GM23248 (cell line): ENCODE results near the gene ENKD1. TPM values are rescaled to one million over a fixed set of nuclear protein-coding genes. Genes with fewer than 3 reads are reported as not detected.

Experiments used
- DNase-seq: peaks from one replicate; pipeline ENCODE4 v3.0.0-alpha.2; 2015
- H2AFZ ChIP-seq: fragments of 200-600 bp; sonication (generic); 2 replicates; pipeline ENCODE4 v1.6.1; 2016; ENCODE audit warnings: antibody characterized with exemption
- H3F3A ChIP-seq: fragments of 200-600 bp; sonication (generic); 2 replicates; pipeline ENCODE4 v1.6.1; 2016; ENCODE audit warnings: mild to moderate bottlenecking, antibody characterized with exemption, mixed run types; ENCODE audit not compliant: insufficient read depth
- H3K27ac ChIP-seq: fragments of 200-600 bp; sonication (generic); 2 replicates; pipeline ENCODE4 v1.5.1; 2016; ENCODE audit warnings: mild to moderate bottlenecking
- H3K27me3 ChIP-seq: fragments of 200-600 bp; sonication (generic); replicated peaks from 2 replicates; pipeline ENCODE4 v1.6.1; 2016; ENCODE audit warnings: mild to moderate bottlenecking; ENCODE audit not compliant: insufficient read depth
- H3K36me3 ChIP-seq: fragments of 200-600 bp; sonication (generic); 2 replicates; pipeline ENCODE4 v1.6.1; 2016; ENCODE audit warnings: low read depth, mild to moderate bottlenecking
- H3K4me1 ChIP-seq: fragments of 200-600 bp; sonication (generic); 2 replicates; pipeline ENCODE4 v1.6.1; 2016; ENCODE audit warnings: mild to moderate bottlenecking; ENCODE audit not compliant: insufficient read depth
- H3K4me2 ChIP-seq: fragments of 200-600 bp; sonication (generic); one replicate; pipeline ENCODE4 v1.6.1; 2016; ENCODE audit warnings: mild to moderate bottlenecking; ENCODE audit not compliant: unreplicated experiment
- H3K4me3 ChIP-seq: fragments of 200-600 bp; sonication (generic); 2 replicates; pipeline ENCODE4 v1.5.1; 2016; ENCODE audit warnings: mild to moderate bottlenecking
- H3K79me2 ChIP-seq: fragments of 200-600 bp; sonication (generic); 2 replicates; pipeline ENCODE4 v1.6.1; 2016; ENCODE audit warnings: mild to moderate bottlenecking; ENCODE audit not compliant: insufficient read depth
- H3K9ac ChIP-seq: fragments of 200-600 bp; sonication (generic); 2 replicates; pipeline ENCODE4 v1.6.1; 2016; ENCODE audit warnings: mild to moderate bottlenecking
- H3K9me2 ChIP-seq: fragments of 200-600 bp; sonication (generic); 2 replicates; pipeline ENCODE4 v1.6.1; 2016; ENCODE audit warnings: mixed run types, mild to moderate bottlenecking, moderate library complexity; ENCODE audit not compliant: insufficient read depth
- H3K9me3 ChIP-seq: fragments of 200-600 bp; sonication (generic); one replicate; pipeline ENCODE4 v1.6.1; 2017; ENCODE audit warnings: low read depth
- H4K20me1 ChIP-seq: fragments of 200-600 bp; sonication (generic); 2 replicates; pipeline ENCODE4 v1.6.0; 2016; ENCODE audit not compliant: insufficient read depth
- EZH2 ChIP-seq: fragments of 200-600 bp; sonication (generic); IDR thresholded peaks from 2 replicates; pipeline ENCODE4 v1.6.1; 2018; ENCODE audit warnings: antibody characterized with exemption, mild to moderate bottlenecking; ENCODE audit not compliant: insufficient read depth, poor library complexity, severe bottlenecking
- EZH2phosphoT487 ChIP-seq: fragments of 200-600 bp; sonication (generic); IDR thresholded peaks from 2 replicates; pipeline ENCODE4 v1.6.1; 2018; ENCODE audit warnings: antibody characterized with exemption, moderate library complexity, mild to moderate bottlenecking, low read depth; ENCODE audit not compliant: insufficient read depth
- WGBS, 2 experiments: methylation state at CpG; one replicate each; pipeline ENCODE4 v1.1.6; 2015 to 2017; ENCODE audit warnings: low lambda C conversion rate in 2 of 2, low coverage in 1 of 2; ENCODE audit errors: missing lambda C conversion rate in 2 of 2; 5-methylcytosine and 5-hydroxymethylcytosine counted together
- in situ Hi-C: fragments of 300-500 bp; cut with MboI; formaldehyde crosslinking; loops from 2 replicates; pipeline ENCODE4 v1.15.0; 2020
- polyA plus RNA-seq: library from polyadenylated mRNA; unstranded; fragments of >200 nt; fragmentation: Nextera tagmentation; extraction: Ambion mirVana; gene quantifications from 2 replicates; pipeline ENCODE4 v1.2.1, GENCODE V29; 2016
- total RNA-seq: library from RNA; depleted of rRNA; stranded (reverse); fragments of >200 nt; shearing (Covaris generic); gene quantifications from 2 replicates; pipeline ENCODE4 v1.2.3, GENCODE V29; 2014

ENKD1 gene
- total and polyA plus RNA-seq, 2 experiments from 2014 or later = 8.3 to 11.2 TPM

GRCh38 chr16:67710607-67711006, 44.1 kb upstream of the ENKD1 start:
- H3K27me3 ChIP-seq = no peaks in the 10 kb centered on the region
- H3K9me2 ChIP-seq = no peaks in the 10 kb centered on the region
- TF ChIP-seq EZH2 = no peak
- TF ChIP-seq EZH2phosphoT487 = no peak
- in situ Hi-C loops = no loop called here
- H3K9ac ChIP-seq = no peak overlapping the region
- 97 to 98% methylated on average over 6 of the region's 6 CpGs for WGBS, 2 experiments
- no peaks in the 10 kb centered on the region for H3K36me3 ChIP-seq
- no peak overlapping the region for H3K27ac ChIP-seq
- peaks cover 13% of the 10 kb centered on the region for H3K4me1 ChIP-seq
- no peaks in the 10 kb centered on the region for H3K9me3 ChIP-seq
- DNase-seq = no peak
- H2AFZ ChIP-seq = no peak overlapping the region
- H3K4me3 ChIP-seq = no peak overlapping the region
- no peak overlapping the region for H3K4me2 ChIP-seq
- peaks cover 82% of the 10 kb centered on the region for H3K79me2 ChIP-seq
- peaks cover 20% of the 10 kb centered on the region for H3F3A ChIP-seq
- H4K20me1 ChIP-seq = no peaks in the 10 kb centered on the region; the same call in 1 of the 2 replicates

DNA sequence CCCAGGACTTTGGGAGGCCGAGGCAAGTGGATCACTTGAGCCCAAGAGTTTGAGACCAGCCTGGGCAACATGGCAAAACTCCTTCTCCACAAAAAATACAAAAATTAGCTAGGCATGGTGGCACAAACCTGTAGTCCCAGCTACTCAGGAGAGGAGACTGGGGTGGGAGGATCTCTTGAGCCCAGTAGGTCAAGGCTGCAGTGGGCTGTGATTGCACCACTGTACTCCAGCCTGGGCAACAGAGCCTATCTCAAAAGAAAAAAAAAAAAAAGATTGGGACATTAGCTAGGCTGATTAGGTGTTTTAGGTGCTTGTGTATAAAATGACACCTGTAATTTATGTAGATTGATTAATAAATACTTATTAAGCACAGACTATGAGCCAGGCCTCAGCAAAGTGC, 42.5 kb upstream of the ENKD1 start:
- H3K36me3 ChIP-seq = no peaks in the 10 kb centered on the region
- in situ Hi-C loops = no loop called here
- no peak for DNase-seq
- H4K20me1 ChIP-seq = no peaks in the 10 kb centered on the region; the same call in 1 of the 2 replicates
- no peak overlapping the region for H3K9ac ChIP-seq
- WGBS, 2 experiments = 94 to 100% methylated on average over 1 of the region's 1 CpG
- no peak overlapping the region for H3K4me3 ChIP-seq
- H3K79me2 ChIP-seq = peaks cover 82% of the 10 kb centered on the region
- H3K9me3 ChIP-seq = no peaks in the 10 kb centered on the region
- peaks cover 20% of the 10 kb centered on the region for H3F3A ChIP-seq
- no peak overlapping the region for H2AFZ ChIP-seq
- H3K27me3 ChIP-seq = no peaks in the 10 kb centered on the region
- H3K4me1 ChIP-seq = peaks cover 13% of the 10 kb centered on the region
- TF ChIP-seq EZH2phosphoT487 (no peak), EZH2 (no peak)
- H3K4me2 ChIP-seq = no peak overlapping the region
- H3K9me2 ChIP-seq = no peaks in the 10 kb centered on the region
- no peak overlapping the region for H3K27ac ChIP-seq

DNA sequence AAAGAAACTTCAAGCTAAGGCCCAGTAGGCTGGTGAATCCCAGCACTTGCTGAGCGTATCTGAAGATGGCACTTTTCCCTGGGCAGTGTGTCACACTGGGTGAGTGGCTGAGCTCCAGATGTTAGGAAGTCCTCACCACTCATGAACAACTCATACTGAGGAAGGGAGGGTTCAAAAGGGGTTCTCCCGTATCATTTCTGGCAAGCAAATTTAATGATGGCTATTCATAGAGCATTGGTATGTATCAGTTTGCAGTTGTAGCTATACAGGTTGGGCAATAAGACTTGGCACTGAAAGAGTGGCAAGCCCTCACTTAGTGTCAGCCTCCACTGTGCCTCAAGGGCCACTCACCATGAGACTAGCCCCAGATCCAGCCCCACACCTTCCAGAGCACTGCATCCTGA, 41.8 kb upstream of the ENKD1 start:
- Histone ChIP-seq H3K79me2 (peaks cover 82% of the 10 kb centered on the region), H3K9me3 (no peaks in the 10 kb centered on the region), H3K4me1 (peaks cover 13% of the 10 kb centered on the region), H3K27ac (peak overlapping the region; percentile 17; the same call in 1 of the 2 replicates), H3F3A (peaks cover 20% of the 10 kb centered on the region), H3K27me3 (no peaks in the 10 kb centered on the region), H3K4me3 (no peak overlapping the region), H3K9me2 (no peaks in the 10 kb centered on the region), H2AFZ (no peak overlapping the region), H3K9ac (no peak overlapping the region), H4K20me1 (no peaks in the 10 kb centered on the region), H3K36me3 (no peaks in the 10 kb centered on the region), H3K4me2 (no peak overlapping the region)
- no peak for TF ChIP-seq EZH2
- TF ChIP-seq EZH2phosphoT487 = no peak
- in situ Hi-C loops = no loop called here
- DNase-seq = peak; percentile 91
- 15 to 17% methylated on average over 2 of the region's 2 CpGs for WGBS, 2 experiments

DNA sequence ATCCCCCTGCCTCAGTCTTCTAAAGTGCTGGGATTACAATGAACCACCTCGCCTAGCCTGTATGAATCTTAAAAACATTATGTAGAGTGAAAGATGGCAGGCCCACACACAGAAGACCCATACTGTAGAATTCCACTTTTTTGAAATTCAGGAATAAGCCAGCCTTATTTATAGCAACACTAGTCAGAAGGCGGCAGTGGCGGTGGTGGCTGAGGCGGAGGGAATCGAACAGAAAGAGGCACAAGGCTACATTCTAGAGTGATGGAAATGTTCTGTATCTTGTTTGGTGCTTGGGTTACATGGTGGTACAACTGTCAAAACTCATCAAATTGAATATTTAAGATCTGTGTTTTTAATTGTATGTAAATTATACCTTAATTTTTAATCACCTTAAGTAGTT, 41.2 kb upstream of the ENKD1 start:
- Histone ChIP-seq H3K9ac (no peak overlapping the region), H3K27me3 (no peaks in the 10 kb centered on the region), H3K4me3 (no peak overlapping the region), H4K20me1 (no peaks in the 10 kb centered on the region), H3K9me2 (no peaks in the 10 kb centered on the region), H3K79me2 (peaks cover 82% of the 10 kb centered on the region), H3F3A (peaks cover 20% of the 10 kb centered on the region), H3K27ac (peak overlapping the region; percentile 17; the same call in 1 of the 2 replicates), H3K9me3 (no peaks in the 10 kb centered on the region), H3K4me1 (peaks cover 13% of the 10 kb centered on the region), H2AFZ (no peak overlapping the region), H3K36me3 (no peaks in the 10 kb centered on the region), H3K4me2 (no peak overlapping the region)
- no peak for DNase-seq
- in situ Hi-C loops = no loop called here
- 97 to 99% methylated on average over 5 of the region's 5 CpGs for WGBS, 2 experiments
- TF ChIP-seq EZH2phosphoT487 (no peak), EZH2 (no peak)

GRCh38 chr16:67707210-67707609, 40.7 kb upstream of the ENKD1 start:
- H3K4me2 ChIP-seq = no peak overlapping the region
- no peak overlapping the region for H3K4me3 ChIP-seq
- no peak overlapping the region for H3K9ac ChIP-seq
- peaks cover 85% of the 10 kb centered on the region for H3K79me2 ChIP-seq
- peaks cover 20% of the 10 kb centered on the region for H3F3A ChIP-seq
- 92 to 95% methylated on average over 4 of the region's 4 CpGs for WGBS, 2 experiments
- H3K27me3 ChIP-seq = no peaks in the 10 kb centered on the region
- in situ Hi-C loops = no loop called here
- H2AFZ ChIP-seq = no peak overlapping the region
- no peaks in the 10 kb centered on the region for H4K20me1 ChIP-seq
- H3K4me1 ChIP-seq = peaks cover 13% of the 10 kb centered on the region
- H3K36me3 ChIP-seq = no peaks in the 10 kb centered on the region
- DNase-seq = no peak
- no peak for TF ChIP-seq EZH2phosphoT487
- no peak for TF ChIP-seq EZH2
- no peak overlapping the region for H3K27ac ChIP-seq
- no peaks in the 10 kb centered on the region for H3K9me2 ChIP-seq
- H3K9me3 ChIP-seq = no peaks in the 10 kb centered on the region
